ENCODE measurements around the gene AREL1. TPM values are rescaled to one million over a fixed set of nuclear protein-coding genes. Genes with fewer than 3 reads are reported as not detected.

Gene AREL1
- total and polyA plus RNA-seq, 2 donors (not counting 3 experiments of a cell fraction or from before 2014, with no cell fraction given), result 46.4 to 67.2 TPM

GRCh38 chr14:74622257-74622656, 90.6 kb downstream of the AREL1 start:
- no peaks in the 10 kb centered on the region for H3K36me3 ChIP-seq (ENCODE audit: control insufficient read depth in 2 of 2, extremely low read depth in 1 of 2, insufficient read depth in 2 of 2, low read length in 2 of 2)
- no peaks in the 10 kb centered on the region for H3K27me3 ChIP-seq (ENCODE audit: control insufficient read depth in 2 of 2, insufficient read depth in 2 of 2, low read length in 2 of 2)
- FAIRE-seq (peak; percentile 62), DNase-seq (ENCODE audit: low read depth, low spot score) (no peak)
- H4K20me1 ChIP-seq (replicated peaks; ENCODE audit: control insufficient read depth, extremely low read depth, insufficient read depth, low read length), result no peaks in the 10 kb centered on the region
- no peaks in the 10 kb centered on the region for H3K9me3 ChIP-seq (replicated peaks; ENCODE audit: control insufficient read depth, insufficient read depth, low read length)
- POLR2A ChIA-PET, result no interaction called here
- TF ChIP-seq POLR2AphosphoS5 (IDR thresholded peaks at IDR 0.05; ENCODE audit: insufficient read depth, low read depth, low read length), result no peak
- TF ChIP-seq POLR2A (IDR thresholded peaks at IDR 0.05; ENCODE audit: low read depth, low read length), result no peak
- no peak for TF ChIP-seq JUN (IDR thresholded peaks at IDR 0.05; ENCODE audit: borderline replicate concordance, insufficient read depth, insufficient read length, low read depth)
- no peak for TF ChIP-seq GATA2 (IDR thresholded peaks at IDR 0.05; ENCODE audit: insufficient read depth, insufficient read length, low read depth, low read length)
- no peak for TF ChIP-seq MYC (IDR thresholded peaks at IDR 0.05; ENCODE audit: low read depth, low read length)
- TF ChIP-seq FOS (IDR thresholded peaks at IDR 0.05; ENCODE audit: borderline replicate concordance, insufficient read depth, low read length), result no peak
- no peak for TF ChIP-seq MAX (IDR thresholded peaks at IDR 0.05; ENCODE audit: insufficient read depth, insufficient read length)
- TF ChIP-seq CTCF (IDR thresholded peaks at IDR 0.05; ENCODE audit: extremely low read depth in 1 of 2, insufficient read depth in 1 of 2, low read depth in 1 of 2, low read length in 2 of 2), result no peak
- no peak for TF ChIP-seq EZH2 (IDR thresholded peaks at IDR 0.05; ENCODE audit: borderline replicate concordance, low read depth, low read length, severe bottlenecking)
- CTCF ChIA-PET, result interaction anchor here (7.4 kb wide), 1 partner anchor 11 kb away, joined by 87 read pairs; the partner anchor contains the start of gene LTBP2
- H3K4me1 ChIP-seq (ENCODE audit: control insufficient read depth, extremely low read depth, insufficient read depth, low read length), result peaks cover 45% of the 10 kb centered on the region
- peak overlapping the region; percentile 98 for H3K27ac ChIP-seq (ENCODE audit: insufficient read depth, low read depth, low read length)
- no peak overlapping the region for H3K4me3 ChIP-seq (replicated peaks in 1 of 3; ENCODE audit: insufficient read depth in 1 of 3, low read depth in 1 of 3, low read length in 3 of 3)
- dilution Hi-C loops (cut with MboI; ENCODE audit: extremely low pct_ligation_motif_present, low sequenced_read_pairs), result no loop called here
- no TSS peak for BruUV-seq (replicated peaks)
- no peak overlapping the region for H3K4me2 ChIP-seq (ENCODE audit: insufficient read depth, low read length)
- H3K79me2 ChIP-seq (ENCODE audit: control insufficient read depth, insufficient read depth, low read length), result no peaks in the 10 kb centered on the region
- peak overlapping the region; percentile 64 for H3K9ac ChIP-seq (replicated peaks; ENCODE audit: extremely low read depth, insufficient read depth, low read length)
- H2AFZ ChIP-seq (ENCODE audit: low read depth, low read length), result no peak overlapping the region
- no peaks in the 10 kb centered on the region for H3K9me1 ChIP-seq (replicated peaks; ENCODE audit: control insufficient read depth, extremely low read depth, insufficient read depth, low read length)
- intact Hi-C loops (cut with micrococcal nuclease), result no loop called here
